Mesenchymal stem cell (in vitro differentiated cells and primary cell): ENCODE results near the gene RUSF1.
A peak's percentile ranks its signal among the peaks of the same experiment; 100 is the strongest.

Experiments used
- DNase-seq: peaks from one replicate; pipeline ENCODE4 v3.0.0-alpha.2; 2013
- H2AFZ ChIP-seq: one replicate; pipeline ENCODE4 v1.6.1; 2013; ENCODE audit warnings: low read depth, mild to moderate bottlenecking, control low read depth, inconsistent platforms, low read length, moderate library complexity
- H2AK5ac ChIP-seq: 2 replicates; pipeline ENCODE4 v1.6.1; 2013; ENCODE audit warnings: low read length, moderate library complexity, mild to moderate bottlenecking, inconsistent platforms; ENCODE audit not compliant: severe bottlenecking
- H2BK120ac ChIP-seq: one replicate; pipeline ENCODE4 v1.6.1; 2013; ENCODE audit warnings: low read depth, mild to moderate bottlenecking, inconsistent platforms, low read length, moderate library complexity
- H2BK12ac ChIP-seq, 2 experiments: one replicate each; pipeline ENCODE4 v1.6.1; 2013; ENCODE audit warnings: inconsistent platforms in 2 of 2, low read length in 2 of 2, mild to moderate bottlenecking in 2 of 2, moderate library complexity in 2 of 2, control low read depth in 1 of 2
- H2BK15ac ChIP-seq: one replicate; pipeline ENCODE4 v1.6.1; 2013; ENCODE audit warnings: mild to moderate bottlenecking, low read depth, inconsistent platforms; ENCODE audit not compliant: poor library complexity, severe bottlenecking
- H2BK5ac ChIP-seq: 2 replicates; pipeline ENCODE4 v1.6.1; 2013; ENCODE audit warnings: low read depth, mild to moderate bottlenecking, low read length, control low read depth, inconsistent platforms; ENCODE audit not compliant: poor library complexity, severe bottlenecking
- H3K14ac ChIP-seq, 2 experiments: one replicate each; pipeline ENCODE4 v1.6.1; 2013; ENCODE audit warnings: inconsistent platforms in 2 of 2, low read length in 2 of 2, control low read depth in 1 of 2, mild to moderate bottlenecking in 1 of 2, moderate library complexity in 1 of 2
- H3K18ac ChIP-seq, 2 experiments: one replicate each; pipeline ENCODE4 v1.6.1; 2013; ENCODE audit warnings: inconsistent platforms in 2 of 2, low read length in 2 of 2, control low read depth in 1 of 2, low read depth in 1 of 2, mild to moderate bottlenecking in 1 of 2
- H3K23ac ChIP-seq, 2 experiments: one replicate each; pipeline ENCODE4 v1.6.1; 2013; ENCODE audit warnings: inconsistent platforms in 2 of 2, low read length in 2 of 2, mild to moderate bottlenecking in 2 of 2, moderate library complexity in 2 of 2, control low read depth in 1 of 2
- H3K27ac ChIP-seq: 2 replicates; pipeline ENCODE4 v1.5.1; 2013; ENCODE audit warnings: mild to moderate bottlenecking, moderate library complexity, low read length, control low read depth, inconsistent platforms; ENCODE audit not compliant: poor library complexity, severe bottlenecking
- H3K27me3 ChIP-seq, 2 experiments: 2 replicates each; pipeline versions ENCODE4 v1.6.1 to v1.7.0; 2013; ENCODE audit warnings: low read length in 2 of 2, mild to moderate bottlenecking in 2 of 2, moderate library complexity in 2 of 2, control low read depth in 1 of 2, inconsistent platforms in 1 of 2; ENCODE audit not compliant: control insufficient read depth in 1 of 2, insufficient read depth in 1 of 2
- H3K36me3 ChIP-seq, 2 experiments: 2 replicates each; pipeline versions ENCODE4 v1.6.1 to v1.7.0; 2013; ENCODE audit warnings: low read length in 2 of 2, control low read depth in 1 of 2, inconsistent platforms in 1 of 2, low read depth in 1 of 2, mild to moderate bottlenecking in 1 of 2; ENCODE audit not compliant: insufficient read depth in 2 of 2, control insufficient read depth in 1 of 2
- H3K4ac ChIP-seq, 2 experiments: one replicate each; pipeline ENCODE4 v1.6.1; 2013; ENCODE audit warnings: inconsistent platforms in 2 of 2, low read length in 2 of 2, mild to moderate bottlenecking in 2 of 2, moderate library complexity in 2 of 2, control low read depth in 1 of 2, low read depth in 1 of 2
- H3K4me1 ChIP-seq: 2 replicates; pipeline ENCODE4 v1.6.1; 2013; ENCODE audit warnings: low read depth, low read length, control low read depth; ENCODE audit not compliant: control insufficient read depth, insufficient read depth
- H3K4me2 ChIP-seq: 2 replicates; pipeline ENCODE4 v1.6.1; 2013; ENCODE audit warnings: low read length, mild to moderate bottlenecking, inconsistent platforms; ENCODE audit not compliant: poor library complexity, severe bottlenecking
- H3K4me3 ChIP-seq, 2 experiments: 2 replicates each; pipeline versions ENCODE4 v1.5.1 to v1.7.0; 2013; ENCODE audit warnings: low read length in 2 of 2, mild to moderate bottlenecking in 2 of 2, control low read depth in 1 of 2, low read depth in 1 of 2; ENCODE audit not compliant: insufficient read depth in 1 of 2
- H3K79me1 ChIP-seq: replicated peaks from 2 replicates; pipeline ENCODE4 v1.6.1; 2013; ENCODE audit warnings: mild to moderate bottlenecking, control low read depth, low read length, inconsistent platforms; ENCODE audit not compliant: poor library complexity, severe bottlenecking
- H3K9ac ChIP-seq: 2 replicates; pipeline ENCODE4 v1.7.0; 2013; ENCODE audit warnings: mild to moderate bottlenecking, low read length, moderate library complexity
- H3K9me3 ChIP-seq: 2 replicates; pipeline ENCODE4 v1.7.0; 2013; ENCODE audit warnings: mild to moderate bottlenecking, low read length; ENCODE audit not compliant: control insufficient read depth
- H4K8ac ChIP-seq: one replicate; pipeline ENCODE4 v1.6.1; 2013; ENCODE audit warnings: inconsistent platforms, mild to moderate bottlenecking, low read length, moderate library complexity
- H4K91ac ChIP-seq: one replicate; pipeline ENCODE4 v1.6.1; 2013; ENCODE audit warnings: mild to moderate bottlenecking, low read length, inconsistent platforms
- WGBS: methylation state at CpG from one replicate; pipeline ENCODE4 v1.1.7; 2013; ENCODE audit warnings: mixed read lengths; 5-methylcytosine and 5-hydroxymethylcytosine counted together

The RUSF1 gene

DNA sequence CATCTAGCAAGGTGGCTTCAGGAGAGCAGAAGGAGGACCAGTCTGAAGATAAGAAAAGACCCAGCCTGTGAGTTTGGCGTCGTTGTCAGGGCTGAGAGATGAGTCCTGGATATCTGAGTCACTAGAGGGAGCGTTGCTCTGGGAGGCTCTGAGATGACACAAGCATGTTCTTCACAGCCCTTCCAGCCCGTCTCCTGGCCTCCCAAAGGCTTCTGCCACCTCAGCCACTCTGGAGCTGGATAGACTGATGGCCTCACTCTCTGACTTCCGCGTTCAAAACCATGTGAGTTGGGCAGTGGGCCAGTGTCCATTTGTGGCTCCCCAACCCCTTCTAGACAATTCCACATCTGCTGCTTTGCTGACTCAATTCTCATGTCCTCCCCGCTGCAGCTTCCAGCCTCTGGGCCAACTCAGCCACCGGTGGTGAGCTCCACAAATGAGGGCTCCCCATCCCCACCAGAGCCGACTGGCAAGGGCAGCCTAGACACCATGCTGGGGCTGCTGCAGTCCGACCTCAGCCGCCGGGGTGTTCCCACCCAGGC, 33.9 kb downstream of the RUSF1 start:
- H3K9ac ChIP-seq, result peak overlapping the region; percentile 37
- WGBS, result 81% methylated on average over 12 of the region's 12 CpGs
- H2AK5ac ChIP-seq, result no peak overlapping the region
- H3K14ac ChIP-seq, result no peak overlapping the region
- H3K79me1 ChIP-seq, result peaks cover 19% of the 10 kb centered on the region
- peak; percentile 76 for DNase-seq
- no peaks in the 10 kb centered on the region for H3K27me3 ChIP-seq
- H2BK12ac ChIP-seq, result no peak overlapping the region
- no peak overlapping the region for H2AFZ ChIP-seq
- peaks cover 49 to 56% of the 10 kb centered on the region in 2 experiments for H3K36me3 ChIP-seq
- H3K27ac ChIP-seq, result no peak overlapping the region
- H4K91ac ChIP-seq, result no peak overlapping the region
- no peak overlapping the region for H2BK15ac ChIP-seq
- H3K4me3 ChIP-seq, result no peak overlapping the region
- H3K4ac ChIP-seq, result no peak overlapping the region
- H3K18ac ChIP-seq, result no peak overlapping the region
- no peak overlapping the region for H2BK120ac ChIP-seq
- H3K4me1 ChIP-seq, result peaks cover 28% of the 10 kb centered on the region
- H3K9me3 ChIP-seq, result no peaks in the 10 kb centered on the region
- no peak overlapping the region for H2BK5ac ChIP-seq
- H3K4me2 ChIP-seq, result no peak overlapping the region
- no peak overlapping the region for H3K23ac ChIP-seq
- no peak overlapping the region for H4K8ac ChIP-seq

- Histone ChIP-seq H3K4ac (no peak overlapping the region), H2BK120ac (no peak overlapping the region), H3K79me1 (peaks cover 19% of the 10 kb centered on the region), H3K4me2 (no peak overlapping the region), H3K9ac (peak overlapping the region; percentile 19), H2BK5ac (no peak overlapping the region), H2AFZ (no peak overlapping the region), H3K27me3 (no peaks in the 10 kb centered on the region), H3K23ac (no peak overlapping the region), H3K14ac (no peak overlapping the region), H2BK15ac (no peak overlapping the region), H3K4me3 (peak overlapping the region in 1 of 2 experiments; percentile 85), H4K8ac (no peak overlapping the region), H3K4me1 (peaks cover 28% of the 10 kb centered on the region), H3K9me3 (no peaks in the 10 kb centered on the region), H3K18ac (no peak overlapping the region), H2BK12ac (no peak overlapping the region), H3K36me3 (peaks cover 43 to 51% of the 10 kb centered on the region in 2 experiments), H2AK5ac (no peak overlapping the region), H3K27ac (no peak overlapping the region), H4K91ac (no peak overlapping the region)
- DNase-seq, result no peak
- WGBS, result 91% methylated on average over 17 of the region's 17 CpGs
These were observed 34.8 kb downstream of the RUSF1 start for GRCh38 chr16:31473264-31473984.

GRCh38 chr16:31472709-31473203, 35.4 kb downstream of the RUSF1 start:
- 30% methylated on average over 20 of the region's 20 CpGs for WGBS
- Histone ChIP-seq H3K79me1 (peaks cover 17% of the 10 kb centered on the region), H2AK5ac (peak overlapping the region; percentile 21), H4K8ac (peak overlapping the region; percentile 98), H3K4me2 (peak overlapping the region; percentile 56), H3K36me3 (peaks cover 37 to 44% of the 10 kb centered on the region in 2 experiments), H3K27me3 (no peaks in the 10 kb centered on the region), H3K4me3 (peak overlapping the region; percentile 77 to 85), H3K14ac (no peak overlapping the region), H2AFZ (no peak overlapping the region), H3K18ac (peak overlapping the region; percentile 97 to 100), H3K4ac (peak overlapping the region in 1 of 2 experiments; percentile 99), H3K4me1 (peaks cover 26% of the 10 kb centered on the region), H2BK15ac (peak overlapping the region; percentile 91), H3K9me3 (no peaks in the 10 kb centered on the region), H2BK120ac (peak overlapping the region; percentile 75), H3K23ac (peak overlapping the region in 1 of 2 experiments; percentile 23), H2BK5ac (peak overlapping the region; percentile 74), H3K27ac (peak overlapping the region; percentile 98), H4K91ac (peak overlapping the region; percentile 83), H2BK12ac (no peak overlapping the region), H3K9ac (peak overlapping the region; percentile 92)
- DNase-seq, result peak; percentile 90
